ENCODE measurements around the gene GPR65.

GPR65 gene

DNA sequence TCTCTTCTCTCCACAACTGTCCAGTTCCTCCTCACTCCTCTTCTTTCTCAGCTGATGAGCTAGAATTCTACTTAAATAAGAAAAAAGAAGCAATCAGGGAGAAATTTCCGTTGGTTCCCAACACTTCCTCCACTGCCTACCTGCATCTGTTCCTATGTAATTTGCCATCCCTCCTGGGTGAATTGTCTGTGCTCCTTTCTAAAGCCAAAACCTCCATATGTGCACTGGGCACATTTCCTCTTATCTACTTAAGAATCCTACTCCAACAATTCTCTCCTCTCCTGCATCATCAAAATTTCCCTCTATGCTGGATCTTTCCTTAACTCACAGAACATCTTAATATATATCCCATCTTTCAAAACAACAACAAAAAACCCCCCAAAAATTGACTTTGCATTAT lies 35.2 kb downstream of the GPR65 start:
- Mint-ChIP-seq H3K36me3 (ENCODE audit: low read depth) (no peaks in the 10 kb centered on the region), H3K4me1 (ENCODE audit: low read depth) (peaks cover 8% of the 10 kb centered on the region), H3K4me3 (no peak overlapping the region), H3K27me3 (ENCODE audit: low read depth) (peaks cover 3% of the 10 kb centered on the region), H3K27ac (no peak overlapping the region), H3K9me3 (no peaks in the 10 kb centered on the region)

DNA sequence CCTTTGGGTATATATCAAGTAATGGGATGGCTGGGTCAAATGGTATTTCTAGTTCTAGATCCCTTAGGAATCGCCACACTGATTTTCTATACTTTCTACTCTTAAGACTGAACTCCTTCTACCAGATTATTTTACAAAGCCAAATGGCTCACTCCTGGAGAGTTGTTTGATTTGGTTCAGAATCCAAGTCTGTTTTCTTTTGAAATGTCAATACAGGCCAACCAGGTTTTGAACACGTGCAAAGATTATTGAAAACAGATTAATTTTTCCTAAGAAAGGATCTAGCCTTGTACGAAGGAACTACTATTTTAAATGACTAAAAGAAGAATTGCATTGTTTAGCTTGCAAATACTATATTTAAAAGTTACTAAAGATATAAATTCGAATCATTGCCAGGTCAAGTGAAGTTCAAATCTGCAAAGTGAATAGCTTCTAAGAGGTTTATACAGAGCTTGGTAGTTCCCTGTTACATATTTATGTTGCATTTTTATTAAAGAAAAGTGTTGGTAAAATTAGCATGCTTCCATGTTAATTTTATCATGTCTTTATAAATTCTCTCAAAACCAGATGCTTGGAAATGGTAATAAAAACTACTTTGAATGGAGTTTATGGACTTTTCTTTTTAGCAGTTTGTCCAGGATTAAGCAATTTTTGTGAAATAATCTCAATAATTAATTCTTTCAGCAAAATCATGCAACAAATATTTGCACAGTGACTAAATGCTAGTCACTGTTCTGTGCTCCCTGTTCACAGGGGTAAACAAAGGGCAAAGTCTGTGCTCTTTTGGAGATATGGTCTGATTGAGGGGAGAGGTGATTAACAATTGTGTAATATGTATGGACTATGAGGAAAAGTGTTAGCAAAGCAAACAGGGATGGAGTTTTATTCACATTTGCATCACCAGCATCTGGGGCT lies 38.9 kb downstream of the GPR65 start:
- H3K4me3 Mint-ChIP-seq, result no peak overlapping the region
- H3K9me3 Mint-ChIP-seq, result peaks cover 3% of the 10 kb centered on the region
- H3K4me1 Mint-ChIP-seq (ENCODE audit: low read depth), result peaks cover 7% of the 10 kb centered on the region
- peaks cover 4% of the 10 kb centered on the region for H3K27me3 Mint-ChIP-seq (ENCODE audit: low read depth)
- no peak overlapping the region for H3K27ac Mint-ChIP-seq
- H3K36me3 Mint-ChIP-seq (ENCODE audit: low read depth), result no peaks in the 10 kb centered on the region

DNA sequence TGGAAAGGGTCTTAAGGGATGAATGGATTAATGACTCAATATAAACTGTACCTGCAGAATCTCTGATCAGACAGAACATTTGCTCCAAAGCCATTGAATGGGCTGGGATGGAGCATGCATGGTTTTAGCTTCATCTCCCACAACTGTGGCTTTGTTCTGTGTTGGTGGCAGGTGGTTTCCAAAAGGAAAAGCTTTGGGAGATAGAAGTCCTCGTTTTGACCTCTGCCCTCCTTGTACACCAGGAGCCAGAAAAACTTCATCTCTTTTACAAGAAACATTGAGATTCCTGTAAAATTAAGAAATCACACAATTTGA lies 39.5 kb downstream of the GPR65 start:
- no peak overlapping the region for H3K4me3 Mint-ChIP-seq
- peaks cover 3% of the 10 kb centered on the region for H3K9me3 Mint-ChIP-seq
- no peaks in the 10 kb centered on the region for H3K36me3 Mint-ChIP-seq (ENCODE audit: low read depth)
- H3K27ac Mint-ChIP-seq, result no peak overlapping the region
- H3K4me1 Mint-ChIP-seq (ENCODE audit: low read depth), result peaks cover 7% of the 10 kb centered on the region
- H3K27me3 Mint-ChIP-seq (ENCODE audit: low read depth), result peaks cover 4% of the 10 kb centered on the region

GRCh38 chr14:88044776-88045446 lies 40.0 kb downstream of the GPR65 start:
- Mint-ChIP-seq H3K4me1 (ENCODE audit: low read depth) (peaks cover 7% of the 10 kb centered on the region), H3K4me3 (no peak overlapping the region), H3K9me3 (peaks cover 3% of the 10 kb centered on the region), H3K27me3 (ENCODE audit: low read depth) (peaks cover 4% of the 10 kb centered on the region), H3K27ac (no peak overlapping the region), H3K36me3 (ENCODE audit: low read depth) (no peaks in the 10 kb centered on the region)

DNA sequence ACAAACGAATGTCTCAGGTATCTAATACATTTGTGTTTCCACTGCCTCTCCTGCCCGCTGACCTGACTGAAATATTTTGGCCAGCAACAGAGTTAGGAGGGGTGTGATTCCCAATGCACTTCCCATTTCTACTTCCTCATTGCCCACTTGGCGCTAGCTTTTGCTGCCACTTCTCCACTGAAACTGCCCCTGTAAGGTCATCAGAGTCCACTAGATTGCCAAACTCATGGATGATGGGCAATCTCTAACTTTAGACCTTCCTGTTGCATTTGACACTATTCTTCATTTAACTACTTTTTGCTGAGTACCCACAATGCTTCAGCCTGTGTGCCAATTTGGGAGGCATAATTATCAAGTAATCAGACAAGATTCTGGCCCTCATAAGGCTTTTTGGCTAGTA lies 40.8 kb downstream of the GPR65 start:
- Mint-ChIP-seq H3K4me3 (no peak overlapping the region), H3K36me3 (ENCODE audit: low read depth) (no peaks in the 10 kb centered on the region), H3K27ac (no peak overlapping the region), H3K4me1 (ENCODE audit: low read depth) (peaks cover 7% of the 10 kb centered on the region), H3K9me3 (peaks cover 3% of the 10 kb centered on the region), H3K27me3 (ENCODE audit: low read depth) (peaks cover 4% of the 10 kb centered on the region)

- Mint-ChIP-seq H3K36me3 (ENCODE audit: low read depth) (peaks cover 3% of the 10 kb centered on the region), H3K27ac (no peak overlapping the region), H3K27me3 (ENCODE audit: low read depth) (peaks cover 12% of the 10 kb centered on the region), H3K9me3 (peaks cover 11% of the 10 kb centered on the region), H3K4me1 (ENCODE audit: low read depth) (peaks cover 7% of the 10 kb centered on the region), H3K4me3 (no peak overlapping the region)
Observed at GRCh38 chr14:88048351-88048750, 43.4 kb downstream of the GPR65 start.

DNA sequence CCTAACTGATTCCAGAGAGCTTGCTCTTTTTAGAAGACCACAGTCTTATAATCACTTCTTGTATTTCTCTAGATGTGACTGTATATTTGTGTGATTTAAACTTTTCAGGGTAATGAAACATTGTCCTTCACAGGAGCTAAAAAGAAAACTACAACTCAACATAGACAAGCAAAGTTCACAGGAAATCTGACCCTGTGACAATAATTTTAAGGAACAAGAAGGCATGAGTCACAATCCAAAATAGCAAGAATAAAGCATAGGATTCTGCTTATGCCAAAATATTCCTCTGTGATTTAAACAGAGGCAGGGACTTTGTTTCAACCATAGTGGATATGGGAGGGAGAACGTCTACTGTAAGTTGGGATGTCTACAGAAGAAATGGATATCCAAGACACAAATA lies 44.3 kb downstream of the GPR65 start:
- Mint-ChIP-seq H3K9me3 (peaks cover 14% of the 10 kb centered on the region), H3K27me3 (ENCODE audit: low read depth) (peaks cover 17% of the 10 kb centered on the region), H3K4me1 (ENCODE audit: low read depth) (peaks cover 4% of the 10 kb centered on the region), H3K4me3 (no peak overlapping the region), H3K36me3 (ENCODE audit: low read depth) (peaks cover 4% of the 10 kb centered on the region), H3K27ac (no peak overlapping the region)

DNA sequence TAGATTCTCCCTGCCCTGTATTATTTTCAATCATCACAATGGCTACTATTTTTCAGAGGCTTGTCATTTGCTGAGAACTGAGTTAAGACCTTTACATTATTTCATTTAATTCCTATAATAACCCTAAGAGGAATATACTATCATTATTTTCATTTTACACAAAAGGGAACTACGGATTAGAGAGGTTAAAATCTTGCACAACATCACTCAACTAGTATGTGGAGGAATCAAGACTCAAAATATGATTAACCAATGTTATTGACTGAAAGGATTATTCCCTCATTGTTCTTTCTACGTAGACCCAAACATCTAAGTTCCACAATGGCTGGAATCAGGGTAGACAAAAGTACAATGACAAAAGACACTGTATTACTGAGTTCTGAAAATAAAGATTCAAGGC lies 45.0 kb downstream of the GPR65 start:
- peaks cover 2% of the 10 kb centered on the region for H3K4me1 Mint-ChIP-seq (ENCODE audit: low read depth)
- peaks cover 4% of the 10 kb centered on the region for H3K36me3 Mint-ChIP-seq (ENCODE audit: low read depth)
- H3K4me3 Mint-ChIP-seq, result no peak overlapping the region
- no peak overlapping the region for H3K27ac Mint-ChIP-seq
- H3K27me3 Mint-ChIP-seq (ENCODE audit: low read depth), result peaks cover 17% of the 10 kb centered on the region
- peaks cover 14% of the 10 kb centered on the region for H3K9me3 Mint-ChIP-seq

GRCh38 chr14:88060576-88060975 lies 55.6 kb downstream of the GPR65 start:
- H3K4me1 Mint-ChIP-seq (ENCODE audit: low read depth), result no peaks in the 10 kb centered on the region
- H3K36me3 Mint-ChIP-seq (ENCODE audit: low read depth), result no peaks in the 10 kb centered on the region
- no peaks in the 10 kb centered on the region for H3K9me3 Mint-ChIP-seq
- H3K4me3 Mint-ChIP-seq, result no peak overlapping the region
- H3K27me3 Mint-ChIP-seq (ENCODE audit: low read depth), result peaks cover 10% of the 10 kb centered on the region
- H3K27ac Mint-ChIP-seq, result no peak overlapping the region

GRCh38 chr14:88063811-88064210 lies 58.9 kb downstream of the GPR65 start:
- no peak overlapping the region for H3K4me3 Mint-ChIP-seq
- H3K27me3 Mint-ChIP-seq (ENCODE audit: low read depth), result peaks cover 10% of the 10 kb centered on the region
- H3K9me3 Mint-ChIP-seq, result no peaks in the 10 kb centered on the region
- no peak overlapping the region for H3K27ac Mint-ChIP-seq
- H3K4me1 Mint-ChIP-seq (ENCODE audit: low read depth), result no peaks in the 10 kb centered on the region
- no peaks in the 10 kb centered on the region for H3K36me3 Mint-ChIP-seq (ENCODE audit: low read depth)
